PC-3 (cell line): Measurements from ENCODE around the gene PRKCE.

Experiments
- EZH2 ChIP-seq: fragments of 300-600 bp; sonication (generic); IDR thresholded peaks from one replicate; pipeline ENCODE4 v1.6.1; 2017; ENCODE audit warnings: antibody characterized with exemption, mild to moderate bottlenecking, low read length; ENCODE audit not compliant: unreplicated experiment
- EZH2phosphoT487 ChIP-seq: fragments of 300-600 bp; sonication (generic); IDR thresholded peaks from 2 replicates; pipeline ENCODE4 v1.6.1; 2018; ENCODE audit warnings: mild to moderate bottlenecking, antibody characterized with exemption, low read length, borderline replicate concordance
- TF ChIP-seq, protein P1 (sequence below): fragments of 300-600 bp; sonication (generic); conservative IDR thresholded peaks from 2 replicates; pipeline ENCODE4 v1.5.1; 2017; ENCODE audit warnings: antibody characterized with exemption, low read depth, mild to moderate bottlenecking, low read length

GRCh38 chr2:45902781-45903375 is 251.4 kb downstream of the PRKCE start:
- TF ChIP-seq, protein P1, sequence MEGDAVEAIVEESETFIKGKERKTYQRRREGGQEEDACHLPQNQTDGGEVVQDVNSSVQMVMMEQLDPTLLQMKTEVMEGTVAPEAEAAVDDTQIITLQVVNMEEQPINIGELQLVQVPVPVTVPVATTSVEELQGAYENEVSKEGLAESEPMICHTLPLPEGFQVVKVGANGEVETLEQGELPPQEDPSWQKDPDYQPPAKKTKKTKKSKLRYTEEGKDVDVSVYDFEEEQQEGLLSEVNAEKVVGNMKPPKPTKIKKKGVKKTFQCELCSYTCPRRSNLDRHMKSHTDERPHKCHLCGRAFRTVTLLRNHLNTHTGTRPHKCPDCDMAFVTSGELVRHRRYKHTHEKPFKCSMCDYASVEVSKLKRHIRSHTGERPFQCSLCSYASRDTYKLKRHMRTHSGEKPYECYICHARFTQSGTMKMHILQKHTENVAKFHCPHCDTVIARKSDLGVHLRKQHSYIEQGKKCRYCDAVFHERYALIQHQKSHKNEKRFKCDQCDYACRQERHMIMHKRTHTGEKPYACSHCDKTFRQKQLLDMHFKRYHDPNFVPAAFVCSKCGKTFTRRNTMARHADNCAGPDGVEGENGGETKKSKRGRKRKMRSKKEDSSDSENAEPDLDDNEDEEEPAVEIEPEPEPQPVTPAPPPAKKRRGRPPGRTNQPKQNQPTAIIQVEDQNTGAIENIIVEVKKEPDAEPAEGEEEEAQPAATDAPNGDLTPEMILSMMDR, result no peak
- TF ChIP-seq EZH2, result no peak
- TF ChIP-seq EZH2phosphoT487, result no peak
